HEK293T (cell line): ENCODE measurements around the gene KRT17.

Experiments
- ARNT ChIP-seq: fragments of 450-650 bp; IDR thresholded peaks from 2 replicates; pipeline ENCODE4 v1.6.1; 2017; ENCODE audit warnings: mild to moderate bottlenecking
- BHLHE40 ChIP-seq: fragments of 450-650 bp; IDR thresholded peaks from 2 replicates; pipeline ENCODE4 v1.6.1; 2016; ENCODE audit warnings: mild to moderate bottlenecking, moderate library complexity, borderline replicate concordance
- ELF4 ChIP-seq: fragments of 450-650 bp; IDR thresholded peaks from 2 replicates; pipeline ENCODE4 v1.6.1; 2017; ENCODE audit warnings: antibody characterized with exemption
- L3MBTL2 ChIP-seq: fragments of 450-650 bp; conservative IDR thresholded peaks from 2 replicates; pipeline ENCODE4 v1.6.1; 2016; ENCODE audit warnings: mild to moderate bottlenecking
- SP1 ChIP-seq: fragments of 450-650 bp; IDR thresholded peaks from 2 replicates; pipeline ENCODE4 v1.6.1; 2017
- SUZ12 ChIP-seq: fragments of 450-650 bp; IDR thresholded peaks from 2 replicates; pipeline ENCODE4 v1.6.1; 2016; ENCODE audit warnings: mild to moderate bottlenecking
- TARDBP ChIP-seq: fragments of 450-650 bp; IDR thresholded peaks from 2 replicates; pipeline ENCODE4 v1.6.1; 2016
- ZNF384 ChIP-seq: fragments of 450-650 bp; IDR thresholded peaks from 2 replicates; pipeline ENCODE4 v1.6.1; 2016

GRCh38 chr17:41664172-41664457, 39.7 kb upstream of the KRT17 start:
- no peak for TF ChIP-seq SP1
- no peak for TF ChIP-seq TARDBP
- TF ChIP-seq ARNT: no peak
- no peak for TF ChIP-seq BHLHE40
- no peak for TF ChIP-seq SUZ12
- no peak for TF ChIP-seq ELF4
- TF ChIP-seq L3MBTL2: no peak
- TF ChIP-seq ZNF384: no peak
